Tibial artery (tissue), 4 donors: ENCODE measurements around the gene NDUFA11.

Experiments
- DNase-seq, 2 donors: peaks; one replicate each; pipeline ENCODE4 v3.0.0-alpha.2; 2019
- H3K27ac ChIP-seq, 2 donors: fragments of 200-600 bp; sonication (generic) in 1 of 2; 1 replicate in 1 of 2; 2 replicates in 1 of 2; pipeline ENCODE4 v1.5.1; 2018 to 2019; ENCODE audit warnings: mild to moderate bottlenecking in 1 of 2
- H3K27me3 ChIP-seq, 2 donors: fragments of 200-600 bp; sonication (generic) in 1 of 2; one replicate each; pipeline versions ENCODE4 v1.5.1 to v1.6.0; 2016 to 2019
- H3K36me3 ChIP-seq, 3 donors: fragments of 200-600 bp; sonication (generic) in 2 of 3; one replicate each; pipeline ENCODE4 v1.5.1; 2016 to 2019; ENCODE audit warnings: mild to moderate bottlenecking in 2 of 3
- H3K4me1 ChIP-seq, 4 donors: fragments of 200-600 bp; sonication (generic) in 2 of 4; 1 replicate in 3 of 4; 2 replicates in 1 of 4; pipeline ENCODE4 v1.5.1; 2016 to 2019
- H3K4me3 ChIP-seq, 2 donors: fragments of 200-600 bp; sonication (generic) in 1 of 2; 1 replicate in 1 of 2; 2 replicates in 1 of 2; pipeline ENCODE4 v1.5.1; 2018 to 2019; ENCODE audit warnings: mild to moderate bottlenecking in 2 of 2
- H3K9me3 ChIP-seq, 3 donors: fragments of 200-600 bp; sonication (generic) in 1 of 3; one replicate each; pipeline ENCODE4 v1.5.1; 2016 to 2019
- CTCF ChIP-seq, 2 experiments: fragments of 200-600 bp in 1 of 2; fragments of 450-650 bp in 1 of 2; IDR thresholded peaks; one replicate each; pipeline ENCODE4 v1.5.1; 2017 to 2019; ENCODE audit warnings: antibody characterized with exemption in 2 of 2, mild to moderate bottlenecking in 1 of 2, moderate library complexity in 1 of 2
- intact Hi-C: fragments of 100-400 bp; cut with DNase I; formaldehyde crosslinking; loops from one replicate; pipeline ENCODE4 v1.15.0; 2023; ENCODE audit warnings: low total_unique reads

Gene NDUFA11

GRCh38 chr19:5897189-5897969 lies 6.2 kb downstream of the NDUFA11 start:
- intact Hi-C loops = loop anchor here (2.0 kb wide), 1 partner anchor 93 kb away; the partner anchor contains the start of gene NRTN
- H3K4me3 ChIP-seq = no peak overlapping the region
- DNase-seq = no peak
- peaks cover 15 to 42% (median 26%) of the 10 kb centered on the region in 3 donors for H3K36me3 ChIP-seq
- H3K27ac ChIP-seq = no peak overlapping the region
- peaks cover 0 to 43% (median 23%) of the 10 kb centered on the region in 4 donors for H3K4me1 ChIP-seq
- no peaks in the 10 kb centered on the region for H3K9me3 ChIP-seq
- no peak for TF ChIP-seq CTCF (IDR thresholded peaks at IDR 0.05)
- peaks cover 0 to 6% of the 10 kb centered on the region in 2 donors for H3K27me3 ChIP-seq

- Histone ChIP-seq H3K27ac (no peak overlapping the region), H3K27me3 (peaks cover 0 to 15% of the 10 kb centered on the region in 2 donors), H3K9me3 (no peaks in the 10 kb centered on the region), H3K4me3 (no peak overlapping the region), H3K36me3 (peaks cover 15 to 42% (median 26%) of the 10 kb centered on the region in 3 donors), H3K4me1 (peaks cover 0 to 44% (median 22%) of the 10 kb centered on the region in 4 donors)
- DNase-seq = no peak
- TF ChIP-seq CTCF (IDR thresholded peaks at IDR 0.05) = no peak
- intact Hi-C loops = loop anchor here (2.0 kb wide), 1 partner anchor 92 kb away; the partner anchor contains the start of gene NRTN
Observed at GRCh38 chr19:5896365-5897076, 7.1 kb downstream of the NDUFA11 start.

- DNase-seq = no peak
- no peak for TF ChIP-seq CTCF (IDR thresholded peaks at IDR 0.05)
- no peaks in the 10 kb centered on the region for H3K9me3 ChIP-seq
- H3K27me3 ChIP-seq = peaks cover 0 to 21% of the 10 kb centered on the region in 2 donors
- no peak overlapping the region for H3K27ac ChIP-seq
- peaks cover 15 to 38% (median 26%) of the 10 kb centered on the region in 3 donors for H3K36me3 ChIP-seq
- peaks cover 0 to 44% (median 22%) of the 10 kb centered on the region in 4 donors for H3K4me1 ChIP-seq
- intact Hi-C loops = loop anchor here (2.0 kb wide), 1 partner anchor 91 kb away; the partner anchor contains the start of gene NRTN
- H3K4me3 ChIP-seq = no peak overlapping the region
Observed at GRCh38 chr19:5895890-5896289, 7.7 kb downstream of the NDUFA11 start.

GRCh38 chr19:5895409-5895808 lies 8.2 kb downstream of the NDUFA11 start:
- no peak overlapping the region for H3K27ac ChIP-seq
- H3K4me3 ChIP-seq = no peak overlapping the region
- no peak for DNase-seq
- peaks cover 15 to 38% (median 26%) of the 10 kb centered on the region in 3 donors for H3K36me3 ChIP-seq
- no peaks in the 10 kb centered on the region for H3K9me3 ChIP-seq
- peaks cover 0 to 26% of the 10 kb centered on the region in 2 donors for H3K27me3 ChIP-seq
- intact Hi-C loops = no loop called here
- TF ChIP-seq CTCF (IDR thresholded peaks at IDR 0.05) = no peak
- peaks cover 0 to 44% (median 22%) of the 10 kb centered on the region in 4 donors for H3K4me1 ChIP-seq

- Histone ChIP-seq H3K27me3 (peaks cover 0 to 31% of the 10 kb centered on the region in 2 donors), H3K36me3 (peaks cover 15 to 35% (median 26%) of the 10 kb centered on the region in 3 donors), H3K9me3 (no peaks in the 10 kb centered on the region), H3K4me1 (peaks cover 0 to 44% (median 22%) of the 10 kb centered on the region in 4 donors), H3K4me3 (no peak overlapping the region), H3K27ac (peak overlapping the region in 1 of 2 donors; percentile 41)
- no peak for DNase-seq
- intact Hi-C loops = no loop called here
- TF ChIP-seq CTCF (IDR thresholded peaks at IDR 0.05) = no peak
Observed at GRCh38 chr19:5894704-5895349, 8.8 kb downstream of the NDUFA11 start.
